ENCODE measurements around the gene C15orf39. TPM values are rescaled to one million over a fixed set of nuclear protein-coding genes. Genes with fewer than 3 reads are reported as not detected.

C15orf39 gene
- total RNA-seq (2022) = 13.3 and 17.2 TPM in 2 replicates
- Bru-seq, nascent RNA = percentile 60 among the genes with signal in this experiment
- BruChase-seq, experiment 1, labeled RNA remaining after a 6-hour chase = percentile 30 among the genes with signal in this experiment
- percentile 48 among the genes with signal in this experiment for BruChase-seq, experiment 2, labeled RNA remaining after a 2-hour chase
- long read RNA-seq, full-length matches to known transcripts = 10 of 25 reads
- long read RNA-seq, partial matches to known transcripts = 13 of 25 reads
- long read RNA-seq, other reads (novel, unspliced or antisense) = 2 of 25 reads

DNA sequence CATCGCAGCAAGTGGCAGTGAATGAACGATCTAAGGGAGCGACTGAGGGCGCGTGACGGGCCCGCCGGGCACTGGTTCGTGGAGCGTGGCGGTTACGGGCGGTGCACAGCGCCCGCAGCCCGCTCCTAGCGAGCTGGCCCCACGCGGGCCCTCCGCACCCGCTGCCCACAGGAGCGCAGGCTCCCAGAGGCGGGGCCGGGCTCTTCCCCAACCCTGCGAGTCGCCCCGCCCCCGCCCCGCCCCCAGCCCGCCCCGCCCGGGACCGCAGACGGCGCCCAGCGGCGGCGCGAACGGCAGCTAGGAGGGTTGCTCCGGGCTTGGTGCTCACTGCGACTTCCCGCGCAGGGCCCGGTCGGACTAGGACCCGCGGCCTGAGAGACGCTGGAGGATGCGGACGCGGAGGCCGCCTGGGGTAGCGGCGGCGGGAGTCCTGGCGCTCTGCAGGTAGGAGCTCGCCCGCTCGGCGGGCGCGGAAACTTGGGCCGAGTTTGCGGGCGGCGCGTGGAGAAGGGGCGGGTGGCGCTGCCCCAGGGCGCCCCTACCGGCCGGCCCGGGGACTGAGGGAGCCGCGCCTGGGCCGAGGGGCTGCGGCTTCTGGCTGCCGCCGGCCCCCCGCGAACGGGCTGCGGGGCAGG is at the start of gene C15orf39:
C15orf39 (plus strand) TSS at position 267 of the 635 bp plus-strand sequence. CDS start 4,167 bp downstream, outside the sequence.
- H3K36me3 Mint-ChIP-seq (ENCODE audit: insufficient read depth, unreplicated experiment) = peaks cover 13% of the 10 kb centered on the region

DNA sequence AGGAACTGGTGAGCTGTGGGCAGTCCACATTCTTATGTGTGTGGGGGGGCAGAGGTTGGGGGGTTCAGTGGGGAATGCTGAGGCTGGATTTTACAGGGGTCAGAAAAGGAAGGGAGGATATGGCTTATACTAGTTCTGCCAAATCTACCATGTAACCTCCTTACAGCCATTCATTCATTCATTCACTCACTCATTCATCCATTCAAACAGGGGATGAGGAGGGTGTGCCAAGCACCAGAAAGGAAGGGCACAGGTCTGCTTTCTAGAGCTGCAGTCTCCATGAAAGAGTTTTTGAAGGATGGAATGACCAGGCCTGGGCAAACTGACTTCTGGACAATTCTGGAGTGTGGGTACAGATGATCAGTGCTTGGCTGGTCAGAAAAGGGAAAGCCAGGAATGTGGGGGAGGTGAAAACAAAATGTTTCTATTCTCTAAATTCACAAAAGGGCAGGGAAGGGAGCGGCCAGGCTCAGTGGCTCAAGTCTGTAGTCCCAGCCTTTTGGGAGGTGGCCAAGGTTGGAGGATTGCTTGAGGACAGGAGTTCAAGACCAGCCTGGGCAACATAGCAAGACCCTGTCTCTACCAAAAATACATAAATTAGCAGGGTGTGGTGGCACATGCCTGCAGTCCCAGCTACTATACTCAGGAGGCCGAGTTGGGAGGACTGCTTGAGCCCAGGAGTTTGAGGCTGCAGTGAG is 49.2 kb upstream of the C15orf39 start:
- BruUV-seq (replicated peaks) = no TSS peak
- H3K27me3 Mint-ChIP-seq (ENCODE audit: insufficient read depth, unreplicated experiment) = no peaks in the 10 kb centered on the region
- H3K36me3 Mint-ChIP-seq (ENCODE audit: insufficient read depth, unreplicated experiment) = no peaks in the 10 kb centered on the region
- peak overlapping the region; percentile 12 for H3K27ac Mint-ChIP-seq (ENCODE audit: low read depth, unreplicated experiment)
- ChIA-PET CTCF (no interaction called here), POLR2A (interaction anchor here (0.7 kb wide), 1 partner anchor 86 kb away, joined by 3 read pairs; no protein-coding TSS in a partner anchor)
- TF ChIP-seq, protein P1, sequence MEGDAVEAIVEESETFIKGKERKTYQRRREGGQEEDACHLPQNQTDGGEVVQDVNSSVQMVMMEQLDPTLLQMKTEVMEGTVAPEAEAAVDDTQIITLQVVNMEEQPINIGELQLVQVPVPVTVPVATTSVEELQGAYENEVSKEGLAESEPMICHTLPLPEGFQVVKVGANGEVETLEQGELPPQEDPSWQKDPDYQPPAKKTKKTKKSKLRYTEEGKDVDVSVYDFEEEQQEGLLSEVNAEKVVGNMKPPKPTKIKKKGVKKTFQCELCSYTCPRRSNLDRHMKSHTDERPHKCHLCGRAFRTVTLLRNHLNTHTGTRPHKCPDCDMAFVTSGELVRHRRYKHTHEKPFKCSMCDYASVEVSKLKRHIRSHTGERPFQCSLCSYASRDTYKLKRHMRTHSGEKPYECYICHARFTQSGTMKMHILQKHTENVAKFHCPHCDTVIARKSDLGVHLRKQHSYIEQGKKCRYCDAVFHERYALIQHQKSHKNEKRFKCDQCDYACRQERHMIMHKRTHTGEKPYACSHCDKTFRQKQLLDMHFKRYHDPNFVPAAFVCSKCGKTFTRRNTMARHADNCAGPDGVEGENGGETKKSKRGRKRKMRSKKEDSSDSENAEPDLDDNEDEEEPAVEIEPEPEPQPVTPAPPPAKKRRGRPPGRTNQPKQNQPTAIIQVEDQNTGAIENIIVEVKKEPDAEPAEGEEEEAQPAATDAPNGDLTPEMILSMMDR (IDR thresholded peaks at IDR 0.05; ENCODE audit: unreplicated experiment) = no peak
- H3K4me3 Mint-ChIP-seq (ENCODE audit: unreplicated experiment) = no peak overlapping the region
- peaks cover 12% of the 10 kb centered on the region for H3K4me1 Mint-ChIP-seq (ENCODE audit: insufficient read depth, unreplicated experiment)
- intact Hi-C loops (cut with micrococcal nuclease) = loop anchor here (5.0 kb wide), 1 partner anchor 45 kb away; no protein-coding TSS in a partner anchor
- no peak for DNase-seq (ENCODE audit: unreplicated experiment)
- H3K9me3 Mint-ChIP-seq (ENCODE audit: unreplicated experiment) = no peaks in the 10 kb centered on the region

More for the DNA sequence above, at the start of gene C15orf39:
- no TSS peak for BruUV-seq (replicated peaks)
- Mint-ChIP-seq H3K4me3 (ENCODE audit: unreplicated experiment) (peak within 1 kb of the TSS; percentile 91), H3K27me3 (ENCODE audit: insufficient read depth, unreplicated experiment) (no peaks in the 10 kb centered on the region), H3K4me1 (ENCODE audit: insufficient read depth, unreplicated experiment) (peaks cover 17% of the 10 kb centered on the region), H3K9me3 (ENCODE audit: unreplicated experiment) (no peaks in the 10 kb centered on the region), H3K27ac (ENCODE audit: low read depth, unreplicated experiment) (peak within 1 kb of the TSS; percentile 94)
- POLR2A ChIA-PET = interaction anchor here (0.6 to 5.3 kb wide), 27 partner anchors 10 to 830 kb away, joined by 3 to 61 read pairs (median 5); partner anchors contain the start of genes COX5A, FAM219B, MAN2C1 and PPCDC
- peak; percentile 67 for DNase-seq (ENCODE audit: unreplicated experiment)
- CTCF ChIA-PET = interaction anchor here (0.6 to 3.7 kb wide), 13 partner anchors 20 to 1936 kb away, joined by 3 to 21 read pairs (median 3); partner anchors contain the start of gene PPCDC
- intact Hi-C loops (cut with micrococcal nuclease) = loop anchor here (1.0 to 10.0 kb wide), 3 partner anchors 103 to 417 kb away; partner anchors contain the start of gene CSK
- TF ChIP-seq, protein P1 (IDR thresholded peaks at IDR 0.05; ENCODE audit: unreplicated experiment) = peak; percentile 91

DNA sequence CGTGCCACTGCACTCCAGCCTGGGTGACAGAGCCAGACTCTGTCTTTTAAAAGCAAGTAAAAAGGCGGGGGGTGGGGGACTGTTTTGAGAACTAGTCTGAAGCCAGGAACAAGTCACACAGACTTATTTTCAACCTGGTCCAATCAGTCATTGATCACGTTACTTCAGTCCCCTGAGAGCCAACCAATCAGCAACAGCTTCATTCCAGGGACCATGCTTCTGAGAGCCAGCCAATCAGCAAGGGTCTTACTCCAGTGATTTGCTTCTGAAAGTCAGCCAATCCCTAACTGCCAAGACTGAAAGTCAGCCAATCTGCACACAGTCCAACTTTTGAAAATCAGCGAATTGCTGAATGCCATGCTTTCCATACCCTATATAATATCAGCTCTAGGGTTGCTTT is 48.6 kb upstream of the C15orf39 start:
- Mint-ChIP-seq H3K27me3 (ENCODE audit: insufficient read depth, unreplicated experiment) (no peaks in the 10 kb centered on the region), H3K36me3 (ENCODE audit: insufficient read depth, unreplicated experiment) (no peaks in the 10 kb centered on the region)
- CTCF ChIA-PET = no interaction called here

More for the DNA sequence above, 48.6 kb upstream of the C15orf39 start:
- DNase-seq (ENCODE audit: unreplicated experiment) = peak; percentile 37
- TF ChIP-seq, protein P1 (IDR thresholded peaks at IDR 0.05; ENCODE audit: unreplicated experiment) = no peak
- Mint-ChIP-seq H3K9me3 (ENCODE audit: unreplicated experiment) (no peaks in the 10 kb centered on the region), H3K4me1 (ENCODE audit: insufficient read depth, unreplicated experiment) (peaks cover 12% of the 10 kb centered on the region), H3K4me3 (ENCODE audit: unreplicated experiment) (no peak overlapping the region), H3K27ac (ENCODE audit: low read depth, unreplicated experiment) (no peak overlapping the region)
- POLR2A ChIA-PET = interaction anchor here (0.7 kb wide), 1 partner anchor 85 kb away, joined by 3 read pairs; no protein-coding TSS in a partner anchor
- intact Hi-C loops (cut with micrococcal nuclease) = loop anchor here (5.0 kb wide), 1 partner anchor 46 kb away; no protein-coding TSS in a partner anchor
- no TSS peak for BruUV-seq (replicated peaks)

Measured in MCF 10A (cell line).